HCEC 1CT (cell line): ENCODE results near the gene TTPAL.
A peak's percentile ranks its signal among the peaks of the same experiment; 100 is the strongest.
"Not testable (repeated sequence)": the region's sequence is repeated elsewhere in the genome, so short reads cannot be mapped to it uniquely, and the experiment has no call there.

Experiments
- DNase-seq: peaks from one replicate; pipeline ENCODE4 v3.0.0-alpha.2; 2017

The TTPAL gene

DNA sequence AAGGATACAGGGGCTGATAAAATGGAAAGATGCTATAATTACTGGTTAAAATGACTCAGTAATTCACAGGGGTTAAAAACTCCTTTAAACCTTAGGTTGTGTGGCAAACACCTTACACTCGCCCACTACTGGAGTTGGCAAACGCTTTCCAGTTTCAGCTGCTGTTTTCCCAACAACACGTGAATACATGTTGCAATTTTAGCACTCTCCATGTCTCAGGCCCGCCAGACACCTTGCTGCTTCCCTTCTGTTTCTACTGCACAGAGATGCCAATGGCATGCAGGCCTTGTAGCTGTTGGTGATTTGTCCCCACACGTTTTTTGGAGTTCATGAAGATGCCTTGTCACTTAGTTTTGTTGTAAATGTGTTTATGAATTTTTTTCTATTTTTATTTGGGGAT is 5.3 kb upstream of the TTPAL start:
- no peak for DNase-seq

DNA sequence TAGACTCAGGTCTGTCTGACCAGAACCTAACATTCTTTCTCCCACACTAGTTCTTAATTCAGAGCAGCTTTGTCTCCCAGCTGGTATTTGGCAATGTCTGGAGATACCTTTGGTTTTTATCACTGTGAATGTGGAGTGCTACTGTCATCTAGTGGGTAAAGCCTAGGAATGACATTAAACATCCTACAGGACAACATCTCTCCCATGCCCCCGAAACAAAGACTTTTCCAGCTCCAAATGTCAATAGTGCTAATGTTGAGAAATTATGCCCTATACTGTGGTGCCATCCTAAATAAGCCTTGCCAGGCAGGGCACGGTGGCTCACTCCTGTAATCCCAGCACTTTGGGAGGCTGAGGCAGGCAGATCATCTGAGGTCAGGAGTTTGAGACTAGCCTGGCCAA is 4.2 kb upstream of the TTPAL start:
- peak; percentile 71 for DNase-seq

DNA sequence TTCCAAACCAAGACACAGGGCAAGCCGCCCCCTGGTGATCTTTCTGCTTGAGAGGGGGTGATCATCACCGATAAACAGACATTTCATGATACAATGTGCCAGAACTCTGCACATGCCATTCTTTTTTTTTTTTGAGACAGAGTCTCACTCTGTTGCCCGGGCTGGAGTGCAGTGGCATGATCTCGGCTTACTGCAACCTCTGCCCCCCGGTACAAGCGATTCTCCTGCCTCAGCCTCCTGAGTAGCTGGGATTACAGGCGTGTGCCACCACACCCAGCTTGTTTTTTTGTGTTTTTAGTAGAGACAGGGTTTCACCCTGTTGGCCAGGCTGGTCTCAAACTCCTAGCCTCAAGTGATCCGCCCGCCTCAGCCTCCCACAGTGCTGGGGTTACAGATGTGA is 3.4 kb upstream of the TTPAL start:
- not testable (repeated sequence) for DNase-seq

DNA sequence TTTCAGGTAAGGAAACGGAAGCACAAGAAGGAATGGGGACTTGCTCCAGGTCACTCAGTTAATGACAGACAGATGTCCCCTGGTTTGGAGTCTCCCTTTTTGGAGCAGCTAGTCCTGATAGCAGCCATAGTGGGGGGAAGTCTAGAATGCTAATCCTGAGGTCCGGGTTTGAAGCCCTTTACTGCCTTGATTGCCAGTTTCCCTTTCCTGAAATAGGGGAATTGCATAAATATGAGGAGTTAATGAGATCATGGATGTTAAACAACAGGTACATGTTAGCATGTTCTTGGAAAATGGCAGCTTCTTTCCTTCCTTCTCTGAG is 341 bp upstream of the TTPAL start:
- DNase-seq = no peak

DNA sequence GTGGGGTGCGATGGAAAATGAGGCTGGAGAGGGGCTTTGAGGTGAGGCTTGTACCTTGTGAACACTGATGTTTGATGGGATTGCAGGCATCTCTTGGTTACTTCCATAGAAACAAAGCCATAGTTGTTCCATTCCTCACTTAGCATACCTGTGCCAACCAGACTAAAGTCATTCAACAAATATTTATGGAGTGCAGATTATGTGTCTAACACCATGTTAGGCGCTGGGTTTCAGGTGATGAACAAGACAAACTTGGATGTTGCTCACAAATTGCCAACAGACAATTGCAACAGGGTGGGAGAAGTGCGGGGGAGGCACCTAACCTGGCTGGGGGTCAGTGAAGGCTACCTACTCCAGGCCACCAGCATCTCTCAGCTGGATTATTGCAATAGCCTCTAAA is 1.5 kb downstream of the TTPAL start:
- no peak for DNase-seq

DNA sequence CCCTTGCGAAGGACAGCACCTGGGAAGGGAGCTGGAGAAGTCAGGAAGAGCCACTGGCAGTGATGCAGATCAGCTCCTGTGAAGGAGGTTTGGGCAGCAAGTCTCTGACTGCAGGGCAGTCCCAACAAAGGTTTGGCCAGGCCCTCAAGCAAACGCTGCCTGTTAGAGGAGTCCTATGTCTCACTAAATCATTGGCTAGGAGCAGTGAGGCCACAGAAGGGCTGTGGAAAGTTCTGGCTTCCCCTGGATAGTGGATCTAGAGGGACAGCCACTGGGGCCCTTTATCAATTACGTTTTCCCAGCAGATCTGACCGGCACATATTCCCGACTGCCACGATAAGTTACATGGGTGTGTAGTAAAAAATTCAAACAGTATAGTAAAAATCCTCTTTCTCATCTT is 2.5 kb downstream of the TTPAL start:
- DNase-seq = no peak

DNA sequence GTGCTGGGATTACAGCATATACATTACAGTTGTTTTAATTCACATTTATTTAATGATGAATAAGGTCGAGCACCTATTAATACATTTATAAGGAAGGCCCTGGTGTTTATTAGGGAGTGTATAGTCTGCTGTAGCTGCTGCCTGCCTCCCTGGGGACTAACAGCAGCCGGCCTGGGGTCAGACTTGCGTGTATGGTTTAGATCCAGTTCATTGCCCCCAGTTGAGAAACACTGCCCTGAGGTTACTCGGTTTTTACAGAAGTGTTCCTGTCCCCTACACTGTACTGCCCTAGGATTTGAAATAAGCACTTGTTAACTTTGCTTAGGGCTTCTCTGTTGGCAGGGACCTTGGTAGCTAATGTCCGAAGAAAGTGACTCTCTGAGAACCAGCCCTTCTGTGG is 4.0 kb downstream of the TTPAL start:
- no peak for DNase-seq

DNA sequence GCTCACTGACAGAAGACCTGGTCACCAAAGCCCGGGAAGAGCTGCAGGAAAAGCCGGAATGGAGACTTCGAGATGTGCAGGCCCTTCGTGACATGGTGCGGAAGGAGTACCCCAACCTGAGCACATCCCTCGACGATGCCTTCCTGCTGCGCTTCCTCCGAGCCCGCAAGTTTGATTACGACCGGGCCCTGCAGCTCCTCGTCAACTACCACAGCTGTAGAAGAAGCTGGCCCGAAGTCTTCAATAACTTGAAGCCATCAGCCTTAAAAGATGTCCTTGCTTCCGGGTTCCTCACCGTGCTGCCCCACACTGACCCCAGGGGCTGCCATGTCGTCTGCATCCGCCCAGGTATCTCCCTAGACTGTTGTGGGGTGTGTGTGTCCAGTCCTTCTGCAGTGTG is 4.4 kb downstream of the TTPAL start:
- no peak for DNase-seq

DNA sequence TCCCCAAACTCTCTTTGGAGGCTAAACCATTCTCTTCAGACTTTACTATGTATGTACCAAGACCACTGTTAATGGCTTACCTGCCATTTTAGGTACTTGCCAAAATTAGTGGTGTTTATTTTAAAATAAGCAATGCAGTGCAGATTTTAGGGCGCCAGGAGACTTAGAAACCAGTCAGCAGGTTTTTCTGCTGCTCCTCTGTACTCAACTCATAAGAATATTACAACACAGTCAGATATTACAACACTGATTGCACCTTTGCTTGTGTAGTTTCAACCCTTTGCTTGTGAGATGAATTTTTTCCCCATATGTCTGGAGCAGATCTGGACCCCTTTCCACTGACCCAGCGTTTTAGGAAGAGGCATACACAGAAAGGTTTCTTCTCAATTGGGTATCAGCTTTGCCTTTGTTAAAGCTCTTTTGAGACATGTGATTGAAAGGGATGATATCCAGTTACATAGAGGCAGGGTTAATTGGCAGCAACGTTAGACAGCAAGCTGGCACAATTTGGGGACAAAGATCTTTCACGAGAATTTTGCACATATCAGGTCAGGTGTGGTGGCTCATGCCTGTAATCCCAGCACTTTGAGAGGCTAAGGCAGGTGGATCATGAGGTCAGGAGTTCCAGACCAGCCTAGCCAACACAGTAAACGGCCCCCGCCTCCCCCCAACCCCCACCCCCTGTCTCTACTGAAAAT is 6.2 kb downstream of the TTPAL start:
- no peak for DNase-seq

DNA sequence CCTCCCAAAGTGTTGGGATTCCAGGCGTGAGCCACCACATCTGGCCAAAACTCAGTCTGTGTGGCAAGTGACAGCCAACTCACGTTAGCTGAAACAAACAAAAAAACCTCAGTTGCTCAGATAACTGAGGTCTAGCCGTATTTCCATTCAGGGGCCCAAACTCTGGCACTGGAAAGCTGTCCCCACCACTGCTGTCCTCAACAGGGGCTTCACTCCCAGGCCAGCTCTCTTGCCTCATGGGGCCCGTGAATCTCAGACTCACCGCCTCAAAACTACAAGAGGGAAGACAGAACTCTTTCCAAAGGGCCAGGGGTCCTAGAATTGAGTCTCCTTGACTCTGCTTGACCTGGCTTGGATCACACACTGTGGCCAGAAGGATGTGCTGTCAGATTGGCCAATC is 7.4 kb downstream of the TTPAL start:
- DNase-seq = no peak

DNA sequence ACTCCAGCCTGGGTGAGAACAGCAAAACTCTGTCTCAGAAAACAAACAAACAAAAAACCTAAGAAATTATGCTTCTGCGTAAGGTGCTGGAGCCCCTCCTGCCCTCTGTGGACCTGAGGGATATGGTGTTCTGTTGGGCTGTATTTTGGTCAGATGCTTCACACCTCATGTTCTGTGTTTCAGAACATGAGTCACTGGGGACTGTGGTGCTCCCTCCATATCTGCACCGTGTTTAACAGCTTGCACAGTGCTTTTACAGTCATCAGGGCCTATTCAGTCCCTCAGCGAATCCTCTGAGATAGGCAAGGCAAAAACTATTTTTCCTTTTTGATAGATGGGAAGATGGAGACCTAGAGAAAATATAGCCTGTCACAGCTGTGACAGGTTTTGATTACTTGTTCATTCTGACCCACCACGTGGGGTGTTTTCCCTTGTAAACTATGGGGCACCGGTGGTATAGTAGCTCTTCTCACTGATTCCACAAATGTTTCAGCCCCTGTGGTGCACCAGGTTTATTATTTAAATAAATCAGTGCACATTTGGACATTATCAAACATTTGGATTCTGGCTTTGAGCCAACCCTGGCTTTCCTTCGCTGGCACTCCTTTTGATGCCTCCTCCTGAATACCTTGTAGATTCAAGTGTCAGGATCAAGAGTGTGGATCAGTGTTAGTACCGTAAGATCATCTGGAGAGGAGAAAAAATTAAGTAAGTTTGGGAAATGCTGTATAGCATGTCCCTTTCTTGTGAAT is 9.6 kb downstream of the TTPAL start:
- no peak for DNase-seq

DNA sequence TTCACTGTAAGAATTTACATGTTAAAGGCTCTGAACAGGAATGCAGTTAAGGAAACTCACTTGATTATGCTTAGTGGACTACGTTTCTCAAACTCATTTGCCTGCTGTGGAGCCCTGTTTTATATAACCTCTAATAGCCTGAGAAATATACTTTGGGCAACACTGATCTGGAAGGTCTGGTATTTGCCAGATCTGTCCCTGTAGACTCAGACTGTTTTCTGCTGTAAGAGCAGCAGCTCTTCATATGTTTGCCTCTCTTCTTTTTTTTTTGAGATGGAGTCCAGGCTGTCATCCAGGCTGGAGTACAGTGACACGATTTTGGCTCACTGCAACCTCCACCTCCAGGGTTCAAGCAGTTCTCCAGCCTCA is 10.1 kb downstream of the TTPAL start:
- DNase-seq = no peak

DNA sequence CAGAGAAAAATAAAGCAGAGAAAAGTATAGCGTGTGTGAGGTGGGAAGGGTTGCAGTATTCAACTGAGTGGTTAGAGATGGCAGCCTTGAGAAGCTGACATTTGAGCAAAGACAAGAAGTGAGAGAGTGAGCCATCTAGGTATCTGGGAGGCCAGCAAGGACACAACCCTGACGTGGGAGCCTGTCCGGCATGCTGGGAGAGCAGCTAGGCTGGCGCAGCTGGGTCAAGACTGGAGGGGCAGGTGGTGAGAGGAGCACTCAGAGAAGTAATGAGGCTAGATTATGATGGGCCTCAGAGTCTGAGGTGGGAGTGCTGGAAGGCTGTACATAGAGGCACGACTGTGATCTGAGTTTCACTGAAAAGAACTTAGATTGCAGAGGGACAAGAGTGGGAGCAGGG is 12.9 kb downstream of the TTPAL start:
- no peak for DNase-seq

DNA sequence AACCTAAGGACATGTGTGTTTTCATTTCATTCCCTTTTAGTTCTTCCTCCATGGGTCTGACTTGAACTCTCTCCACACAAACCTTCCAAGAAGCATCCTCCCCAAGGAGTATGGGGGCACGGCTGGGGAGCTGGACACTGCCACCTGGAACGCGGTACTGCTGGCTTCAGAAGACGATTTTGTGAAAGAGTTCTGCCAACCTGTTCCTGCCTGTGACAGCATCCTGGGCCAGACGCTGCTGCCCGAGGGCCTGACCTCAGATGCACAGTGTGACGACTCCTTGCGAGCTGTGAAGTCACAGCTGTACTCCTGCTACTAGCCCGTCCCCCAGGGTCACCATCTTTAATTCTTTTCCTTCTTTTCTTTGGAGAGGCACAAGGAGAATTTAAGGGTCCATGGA is 13.5 kb downstream of the TTPAL start:
- no peak for DNase-seq

DNA sequence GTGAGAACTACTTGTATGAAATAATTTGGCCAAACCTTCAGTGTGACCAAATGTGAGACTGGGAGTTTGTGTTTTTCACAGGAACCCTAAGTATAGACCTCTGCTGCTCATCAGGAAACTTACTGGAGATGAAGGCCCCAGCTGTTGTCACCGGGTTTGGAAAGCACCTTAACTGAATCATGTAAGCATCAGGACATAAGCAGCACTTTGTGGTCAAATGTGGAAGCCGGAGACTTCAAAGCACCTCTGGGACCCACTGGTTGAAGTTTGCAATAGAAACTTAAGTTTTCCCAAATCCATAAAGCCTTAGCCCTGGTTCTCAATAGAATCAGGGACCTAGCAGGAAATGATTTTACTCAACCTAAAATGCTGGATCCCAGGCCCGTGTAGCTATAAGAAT is 14.3 kb downstream of the TTPAL start:
- no peak for DNase-seq

DNA sequence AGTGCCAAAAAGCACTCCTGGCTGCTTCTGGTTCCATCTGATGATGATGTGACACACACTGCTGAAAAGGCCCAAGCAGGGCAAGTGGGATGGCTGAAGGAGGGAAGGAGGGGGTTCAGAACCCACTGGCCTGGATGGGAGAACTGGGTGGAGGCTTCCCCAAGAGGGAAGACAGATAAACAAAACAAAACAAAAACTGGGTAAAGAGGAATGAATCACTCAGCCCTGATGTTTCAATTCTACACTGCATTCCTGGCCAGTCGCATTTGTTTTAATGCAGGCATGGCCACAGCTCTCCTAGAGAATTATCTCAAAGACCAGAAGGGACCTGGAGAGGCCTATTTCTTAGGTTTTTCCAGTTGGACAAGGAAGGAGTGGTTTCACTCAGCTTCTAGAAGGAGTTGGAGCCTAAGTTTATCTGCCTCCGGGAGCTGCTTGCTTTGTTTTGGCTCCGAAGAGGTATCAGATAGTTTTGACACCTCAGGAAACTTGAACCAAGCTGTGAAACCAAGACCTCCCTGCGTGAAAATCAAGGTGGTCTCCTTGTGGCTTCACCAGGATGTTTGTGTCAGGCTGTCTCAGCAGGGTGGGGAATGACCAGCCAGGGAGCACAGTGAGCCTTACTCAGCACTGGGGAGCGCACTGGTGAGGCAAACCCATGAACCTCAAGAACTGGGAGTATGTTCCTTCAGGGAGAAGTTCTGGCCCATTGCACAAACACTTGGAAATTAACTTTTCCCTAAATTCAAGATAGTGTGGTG is 16.1 kb downstream of the TTPAL start:
- DNase-seq = peak; percentile 73

DNA sequence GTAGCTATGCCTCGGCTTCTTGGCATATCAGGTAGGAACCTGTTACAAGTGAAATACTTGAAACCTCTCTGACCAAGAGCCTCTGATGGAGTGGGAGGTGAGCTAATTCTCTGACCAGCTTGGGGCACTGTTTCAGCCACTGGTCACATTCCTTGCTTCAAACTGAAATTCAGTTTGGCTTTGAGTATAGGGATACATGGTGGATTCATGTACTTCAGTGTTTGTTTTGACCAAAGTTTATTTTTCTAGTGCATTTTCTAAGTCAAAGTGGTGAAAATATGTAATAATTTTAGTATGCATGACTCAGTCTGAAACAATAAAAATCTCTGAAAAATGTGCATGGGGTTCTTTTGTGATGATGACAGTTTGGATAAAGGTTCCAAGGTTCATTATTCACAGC is 18.6 kb downstream of the TTPAL start:
- DNase-seq = peak; percentile 94

DNA sequence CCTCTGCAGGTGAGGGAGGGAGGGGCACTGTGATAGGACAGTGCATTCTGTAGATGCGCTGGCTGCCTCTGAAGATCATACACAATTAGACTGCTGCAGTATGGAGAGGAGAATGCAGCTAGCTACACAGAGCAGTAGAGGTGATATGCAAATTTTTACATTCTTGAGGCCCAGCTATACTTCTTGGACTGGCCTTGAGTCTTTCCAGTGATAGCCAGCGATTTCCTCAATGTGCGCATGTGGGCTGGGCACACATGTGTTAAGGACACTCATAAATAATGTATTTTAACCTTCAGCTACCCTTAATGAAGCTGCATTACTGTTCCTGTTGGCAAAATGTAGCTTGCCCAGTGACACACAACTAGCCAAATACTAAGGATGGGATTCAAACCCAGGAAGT is 19.0 kb downstream of the TTPAL start:
- peak; percentile 48 for DNase-seq

DNA sequence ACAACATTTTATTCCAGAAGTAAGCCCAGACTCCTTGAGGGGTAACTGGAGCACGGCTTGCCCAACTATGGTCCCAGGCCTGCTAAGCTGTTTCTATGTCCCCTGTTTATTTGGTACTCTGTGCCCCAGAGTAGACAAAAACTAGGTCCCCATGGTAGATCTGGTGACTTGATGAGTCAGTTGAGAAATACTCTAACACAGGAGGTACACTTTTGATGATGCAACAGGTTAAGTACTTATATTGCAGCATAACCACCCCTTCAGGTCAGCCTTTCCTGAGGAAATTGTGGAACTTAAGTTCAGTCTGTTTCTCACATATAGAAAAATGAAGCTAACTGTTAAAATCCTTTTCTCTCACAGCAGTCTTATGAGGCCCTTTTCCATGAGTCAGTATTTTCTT is 19.6 kb downstream of the TTPAL start:
- DNase-seq = peak; percentile 89

DNA sequence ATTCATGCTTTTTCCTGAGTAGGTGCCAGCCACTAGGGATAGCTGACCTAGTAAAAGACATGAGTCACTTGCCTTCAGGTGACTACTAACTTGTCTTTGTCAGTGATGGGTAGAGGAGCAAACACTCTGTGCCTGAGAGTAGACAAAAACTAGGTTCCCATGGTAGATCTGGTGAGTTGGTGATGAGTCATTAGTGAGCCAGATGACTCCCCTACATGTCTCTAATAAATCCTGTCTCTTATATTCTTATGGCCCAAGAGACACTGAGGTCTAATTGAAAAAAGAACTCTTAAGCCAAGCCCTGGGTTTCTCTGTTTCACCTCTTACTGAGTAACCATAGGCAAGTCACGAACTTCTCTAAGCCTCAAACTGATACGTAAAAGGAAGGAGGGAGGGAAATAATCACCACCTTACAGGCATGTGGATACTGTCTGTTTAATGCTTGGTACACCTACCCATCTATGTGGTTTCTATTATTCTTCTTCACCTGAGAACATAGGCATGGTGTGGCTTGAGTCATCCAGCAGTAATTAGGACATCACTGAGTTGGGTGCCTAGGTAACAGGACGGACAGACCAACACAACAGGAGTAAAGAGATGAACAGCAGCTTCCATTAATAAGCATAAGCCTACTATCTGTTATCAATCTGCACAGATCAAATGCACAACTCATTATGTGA is 20.3 kb downstream of the TTPAL start:
- DNase-seq = peak; percentile 100

DNA sequence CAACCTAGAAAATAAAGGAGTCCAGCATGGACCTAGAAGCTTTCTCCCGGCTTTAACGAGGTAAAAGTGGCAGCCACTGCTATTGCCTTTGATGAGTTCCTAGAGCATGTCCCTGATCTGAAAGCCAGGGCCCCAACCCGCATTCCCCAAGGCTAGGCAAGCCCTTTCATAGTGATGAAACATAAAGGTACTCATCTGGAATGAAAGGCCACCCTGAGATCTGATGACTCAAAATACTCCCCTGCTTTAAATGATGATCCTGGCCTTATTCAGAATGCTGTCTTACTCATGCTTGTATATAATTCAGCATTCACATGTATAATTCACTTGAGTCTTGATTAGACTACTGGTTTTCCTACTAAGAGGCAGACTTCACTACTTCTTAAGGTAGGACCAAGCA is 21.3 kb downstream of the TTPAL start:
- DNase-seq = peak; percentile 98

DNA sequence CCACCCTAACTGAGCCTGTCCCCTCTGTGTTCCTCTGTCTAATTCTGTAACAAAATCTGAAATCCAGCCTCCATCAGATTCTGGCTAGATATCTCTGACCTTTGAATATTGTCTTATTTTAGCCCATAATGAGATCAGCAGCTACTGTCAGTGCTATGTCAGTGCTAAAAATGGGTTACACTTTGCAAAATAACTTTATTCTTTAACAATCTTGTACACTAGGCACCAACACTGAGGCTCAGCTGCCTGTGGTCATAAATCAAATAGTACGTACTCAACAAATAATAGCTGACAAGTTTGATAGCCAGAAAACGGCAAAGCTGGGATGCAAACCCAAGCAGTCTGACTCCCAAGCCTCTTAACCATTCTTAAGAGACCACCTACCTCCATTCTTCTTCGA is 22.1 kb downstream of the TTPAL start:
- no peak for DNase-seq

DNA sequence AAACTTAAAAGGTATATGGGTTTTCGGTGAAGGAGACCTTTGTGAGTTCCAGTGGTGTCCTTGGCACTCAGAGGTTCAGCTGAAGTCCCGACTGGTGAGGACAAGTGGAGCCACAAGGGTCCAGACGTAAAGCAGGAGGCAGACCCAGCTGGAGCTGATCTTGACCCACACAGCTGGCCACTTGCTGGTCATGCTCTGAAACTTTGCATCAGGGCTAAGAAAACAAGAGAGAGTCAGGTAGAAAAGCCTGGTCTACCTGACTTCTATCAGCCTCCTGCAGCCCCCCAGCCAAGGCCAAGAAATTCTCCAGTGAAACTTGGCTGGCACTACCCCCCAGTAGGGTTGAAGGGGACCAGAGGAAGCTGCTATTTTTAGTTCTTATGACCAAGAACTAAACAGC is 24.5 kb downstream of the TTPAL start:
- DNase-seq = no peak

DNA sequence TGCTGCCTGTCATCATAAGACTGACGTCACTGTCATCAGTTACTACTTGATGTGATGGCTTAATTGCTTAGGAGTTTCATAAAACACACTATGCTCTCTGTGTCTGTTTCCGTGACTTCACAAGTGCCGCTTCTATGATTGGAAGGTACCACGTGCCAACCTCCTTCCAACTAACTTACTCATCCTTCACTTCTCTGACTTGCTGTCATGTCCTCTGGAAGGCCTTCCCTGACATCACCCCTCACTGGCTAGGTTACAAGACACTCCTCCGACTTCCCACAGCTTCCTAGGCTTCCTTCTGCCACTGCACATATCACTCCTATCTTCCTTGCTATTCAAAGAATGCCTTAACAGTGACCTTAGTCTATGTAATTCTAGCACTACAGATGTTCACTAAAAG is 25.8 kb downstream of the TTPAL start:
- no peak for DNase-seq
